GM18867 (cell line): ENCODE data around the gene CNIH1.
"Not testable (repeated sequence)": the region's sequence is repeated elsewhere in the genome, so short reads cannot be mapped to it uniquely, and the experiment has no call there.

Experiments
- ATAC-seq: cut with Tn5 transposase; IDR thresholded peaks from one replicate; pipeline ENCODE4 v1.9.1; 2021; ENCODE audit warnings: mild to moderate bottlenecking, moderate library complexity; ENCODE audit not compliant: unreplicated experiment

Gene CNIH1

GRCh38 chr14:54435500-54435981 lies 5.6 kb downstream of the CNIH1 start:
- ATAC-seq: peak; percentile 60

DNA sequence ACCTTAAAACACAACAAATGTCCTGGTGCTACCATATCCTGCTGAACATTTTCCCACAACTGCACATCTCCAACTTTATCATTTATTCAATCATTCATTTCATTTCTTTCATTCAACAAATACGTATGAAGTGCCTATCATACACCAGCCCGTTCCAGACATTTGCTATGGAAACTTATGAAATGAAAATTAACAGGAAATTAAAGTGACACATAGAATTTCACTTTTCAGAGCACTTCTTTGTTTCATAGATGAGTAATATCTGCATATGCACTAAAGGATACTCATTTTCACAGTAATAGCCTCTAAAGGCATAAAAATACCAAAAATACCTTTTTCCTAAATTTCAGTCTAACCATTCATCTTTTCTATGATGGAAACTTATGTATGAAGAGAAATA lies 12.6 kb downstream of the CNIH1 start:
- no peak for ATAC-seq

DNA sequence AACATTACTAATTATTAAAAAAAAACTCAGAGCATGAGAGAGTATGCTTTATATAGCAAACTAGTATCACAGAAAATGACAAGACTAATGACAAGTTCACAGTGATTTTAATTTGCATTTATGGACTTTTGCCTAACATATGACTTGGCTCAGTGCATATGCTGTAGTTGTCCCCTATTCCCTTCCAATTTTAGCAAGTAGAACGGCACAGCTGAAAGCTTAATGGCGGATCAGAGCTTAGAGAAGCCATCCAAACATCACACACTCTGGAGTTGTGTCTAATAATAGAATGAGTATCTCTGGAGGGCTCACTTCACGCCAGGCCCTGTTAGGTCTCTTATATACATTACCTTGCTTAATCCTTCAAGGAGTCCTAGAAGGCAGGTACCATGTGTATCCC lies 13.3 kb downstream of the CNIH1 start:
- no peak for ATAC-seq

DNA sequence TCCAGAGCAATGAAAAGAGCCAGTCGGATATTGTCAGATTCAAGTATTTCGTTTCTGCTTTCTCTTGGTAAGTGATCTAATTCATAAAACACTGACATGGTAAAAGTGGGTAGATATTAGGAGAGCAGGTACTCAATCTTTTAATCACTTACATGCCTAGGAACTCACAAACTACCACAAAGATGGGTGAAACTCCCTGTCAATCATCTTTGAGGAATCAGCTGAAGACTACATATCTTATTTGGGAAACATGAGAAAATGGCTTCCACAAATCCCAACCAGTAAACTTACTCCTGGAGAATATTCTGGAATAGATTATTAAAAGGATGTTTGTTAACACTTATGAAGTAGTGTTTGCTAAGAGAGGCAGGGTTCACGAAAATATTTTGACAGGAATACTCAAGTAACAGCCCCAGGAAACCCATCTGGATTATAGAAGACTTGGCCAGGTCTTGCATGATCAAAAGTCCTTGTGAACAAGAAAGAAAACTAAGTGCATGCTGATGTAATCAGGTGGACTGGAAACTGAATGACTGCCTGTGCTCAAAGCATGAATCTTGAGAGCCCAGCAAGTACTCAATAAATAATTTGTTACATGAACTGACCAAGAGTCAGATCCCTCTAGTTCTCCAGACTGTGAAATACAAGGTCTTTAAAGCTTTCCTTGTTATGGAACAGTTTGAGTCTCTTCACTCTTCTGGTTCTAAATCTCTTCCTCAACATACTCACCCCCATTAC lies 15.5 kb downstream of the CNIH1 start:
- no peak for ATAC-seq

DNA sequence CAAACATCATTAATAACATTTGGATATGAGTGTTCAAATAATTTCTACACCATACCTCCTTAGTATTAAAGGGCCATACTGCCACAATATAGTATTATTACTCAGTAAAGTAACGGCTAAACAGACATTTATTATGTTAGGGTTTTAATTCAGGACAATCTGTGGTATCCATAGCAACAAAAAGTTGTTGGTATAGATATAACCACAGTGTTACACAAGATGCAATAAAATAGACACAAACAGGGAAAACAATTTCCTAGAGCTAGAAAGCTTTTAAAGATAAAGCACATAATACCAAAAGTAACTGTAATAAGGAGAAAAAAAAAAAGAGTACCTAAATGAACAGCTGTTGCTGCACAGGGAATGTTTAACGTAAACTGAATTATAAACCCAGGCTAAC lies 16.1 kb downstream of the CNIH1 start:
- no peak for ATAC-seq

DNA sequence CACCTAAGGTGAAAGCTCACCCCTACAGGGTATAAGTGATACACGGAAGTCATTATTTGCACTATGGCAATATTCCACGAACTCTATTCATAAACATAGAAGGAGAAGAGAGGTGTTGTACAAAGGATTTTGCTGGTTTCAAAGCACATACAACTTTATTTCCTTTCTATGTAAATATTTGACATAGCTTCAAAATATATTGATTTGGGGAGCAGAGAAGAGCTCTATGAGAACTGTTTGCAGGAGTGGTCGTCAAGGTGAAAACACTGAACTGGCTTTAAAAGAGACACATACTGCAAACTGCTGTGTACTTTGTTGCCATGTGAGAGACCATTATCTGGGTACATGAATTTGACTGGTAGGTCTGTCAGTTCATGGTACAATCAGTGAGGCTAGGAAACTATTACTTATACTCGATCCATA lies 16.7 kb downstream of the CNIH1 start:
- ATAC-seq: no peak

DNA sequence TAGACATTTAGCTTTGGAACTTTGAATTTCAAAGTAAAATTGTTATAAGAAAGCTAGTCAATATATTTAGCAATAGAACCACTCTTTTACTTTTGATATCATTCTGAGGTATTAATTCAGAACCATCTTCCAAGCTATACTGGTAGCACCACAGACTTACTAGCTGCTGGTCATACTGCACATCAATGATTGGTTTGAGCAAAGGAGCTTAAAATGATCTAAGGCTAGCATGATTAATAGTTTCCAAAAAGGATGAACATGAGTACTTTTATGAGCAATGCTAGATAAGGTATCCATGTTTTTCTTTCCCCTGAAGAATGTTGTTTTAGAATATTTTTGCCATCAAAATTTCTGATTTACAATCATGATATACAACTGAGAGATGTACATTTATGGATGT lies 17.2 kb downstream of the CNIH1 start:
- no peak for ATAC-seq

DNA sequence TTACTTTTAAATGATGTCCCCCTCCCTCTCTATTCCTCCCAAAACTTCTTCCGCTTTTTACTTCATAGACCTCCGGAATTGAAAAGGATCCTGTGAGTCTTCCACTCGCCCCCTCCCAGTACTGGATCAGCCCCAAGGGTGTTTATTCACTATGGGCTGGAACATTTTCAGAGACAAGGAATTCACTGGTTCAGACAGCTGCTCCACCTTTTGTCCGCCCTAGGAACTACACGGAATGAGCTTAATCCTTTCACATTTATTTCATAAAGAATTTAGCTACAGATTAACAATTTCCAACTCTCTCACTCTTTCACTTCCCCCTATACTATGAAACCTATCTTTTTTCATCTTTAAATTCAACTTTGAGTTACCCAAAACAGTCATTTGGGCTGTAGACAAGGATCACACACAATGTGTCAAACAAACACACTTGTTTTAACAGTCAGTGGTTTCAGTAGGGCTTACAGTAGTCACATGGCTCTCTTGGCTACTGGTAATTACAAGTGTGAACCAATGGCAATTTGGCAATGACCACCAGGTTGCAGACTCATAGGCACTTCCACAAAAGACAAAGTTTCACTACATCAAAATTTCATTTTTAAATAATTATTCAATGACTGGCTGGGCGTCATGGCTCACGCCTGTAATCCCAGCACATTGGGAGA lies 20.6 kb downstream of the CNIH1 start:
- no peak for ATAC-seq

- no peak for ATAC-seq
Measured at GRCh38 chr14:54411371-54411770, 29.8 kb downstream of the CNIH1 start.

- ATAC-seq: no peak
Measured at GRCh38 chr14:54410215-54410614, 31.0 kb downstream of the CNIH1 start.

DNA sequence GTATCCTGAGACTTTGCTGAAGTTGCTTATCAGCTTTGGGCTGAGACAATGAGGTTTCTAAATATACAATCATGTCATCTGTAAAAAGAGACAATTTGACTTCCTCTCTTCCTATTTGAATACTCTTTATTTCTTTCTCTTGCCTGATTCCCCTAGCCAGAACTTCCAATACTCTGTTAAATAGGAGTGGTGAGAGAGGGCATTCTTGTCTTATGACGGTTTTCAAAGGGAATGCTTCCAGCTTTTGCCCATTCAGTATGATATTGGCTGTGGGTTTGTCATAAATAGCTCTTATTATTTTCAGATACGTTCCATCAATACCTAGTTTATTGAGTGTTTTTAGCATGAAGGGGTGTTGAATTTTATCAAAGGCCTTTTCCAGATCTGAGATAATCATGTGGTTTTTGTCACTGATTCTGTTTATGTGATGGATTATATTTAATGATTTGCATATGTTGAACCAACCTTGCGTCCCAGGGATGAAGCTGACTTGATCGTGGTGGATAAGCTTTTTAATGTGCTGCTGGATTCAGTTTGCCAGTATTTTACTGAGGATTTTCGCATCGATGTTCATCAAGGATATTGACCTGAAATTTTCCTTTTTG lies 37.7 kb downstream of the CNIH1 start:
- not testable (repeated sequence) for ATAC-seq

DNA sequence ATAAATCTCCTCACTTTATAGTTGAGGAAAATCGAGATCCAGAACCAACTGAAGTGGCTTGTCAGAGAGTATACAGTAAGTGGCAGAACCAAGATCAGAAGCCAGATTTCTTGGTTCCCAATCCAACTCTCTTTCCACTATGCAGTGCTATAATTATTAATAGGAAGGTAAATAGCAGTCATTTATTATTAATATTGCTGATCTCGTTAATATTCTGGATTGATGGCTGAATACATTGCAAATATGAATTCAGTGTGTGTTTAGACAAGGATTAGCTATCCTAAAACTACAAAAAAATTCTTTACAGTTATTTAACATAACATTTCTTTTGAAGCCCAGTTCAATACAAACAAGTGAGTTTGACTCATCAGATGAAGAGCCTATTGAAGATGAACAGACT lies 41.6 kb downstream of the CNIH1 start:
- no peak for ATAC-seq

DNA sequence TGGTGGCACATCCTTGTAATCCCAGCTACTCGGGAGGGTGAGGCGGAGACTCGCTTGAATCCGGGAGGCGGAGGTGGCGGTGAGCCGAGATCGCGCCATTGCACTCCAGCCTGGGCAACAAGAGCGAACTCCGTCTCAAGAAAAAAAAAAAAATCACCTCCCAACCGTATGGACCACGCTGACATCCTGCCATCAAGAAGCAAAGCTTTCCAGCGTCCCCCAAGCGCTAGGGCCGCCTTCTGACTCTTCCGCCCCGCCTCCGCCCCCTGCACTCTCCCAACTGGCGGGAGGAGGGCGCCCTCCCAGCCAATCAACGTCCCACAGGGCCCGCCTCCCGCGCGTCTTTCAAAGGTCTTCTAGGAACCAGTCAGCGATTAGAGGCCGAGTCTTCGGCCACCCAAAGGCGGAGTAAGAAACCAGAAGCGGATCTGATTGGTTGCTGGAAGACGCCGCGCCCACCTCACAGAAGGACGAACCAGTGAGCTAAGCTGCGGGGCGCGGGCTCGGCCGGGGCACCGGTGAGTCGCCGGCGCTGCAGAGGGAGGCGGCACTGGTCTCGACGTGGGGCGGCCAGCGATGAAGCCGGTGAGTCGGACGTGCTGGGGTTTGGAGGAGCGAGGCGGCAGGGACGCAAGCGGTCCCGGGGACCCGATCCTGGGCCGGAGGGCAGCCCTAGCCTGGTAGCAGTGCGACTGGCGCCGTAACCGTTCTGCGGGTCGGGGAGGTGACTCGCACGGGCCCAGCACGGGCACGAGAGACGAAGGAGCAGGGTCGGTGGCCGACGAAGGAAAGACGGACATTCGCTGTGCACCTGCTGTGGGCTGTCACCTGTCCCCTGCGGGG lies 44.5 kb downstream of the CNIH1 start, which contains the start of gene CDKN3:
TSS of gene CDKN3 (plus strand) at position 515 of the 843 bp plus-strand sequence. CDS start at position 577, 62 bp downstream.
- peak; percentile 96 for ATAC-seq

- ATAC-seq: no peak
Measured at GRCh38 chr14:54396183-54396492, 45.0 kb downstream of the CNIH1 start.

DNA sequence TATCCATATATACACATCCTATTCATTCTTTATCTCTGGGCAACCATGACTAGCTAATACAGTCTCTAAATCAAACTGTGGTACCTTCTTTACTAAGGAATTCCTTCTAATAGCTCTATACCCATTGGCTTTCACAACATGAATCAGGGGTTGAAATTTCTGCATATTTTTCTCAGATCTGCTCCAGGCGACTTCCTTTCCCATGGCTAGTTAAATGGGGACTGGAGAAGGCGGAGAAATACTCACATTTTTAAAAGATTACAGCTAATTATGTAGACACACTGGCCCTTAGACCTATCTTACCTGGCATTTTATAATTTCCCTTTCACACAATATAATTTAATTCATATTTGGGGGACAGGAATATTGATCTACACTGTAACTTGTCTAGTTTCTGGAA lies 45.5 kb downstream of the CNIH1 start:
- no peak for ATAC-seq

DNA sequence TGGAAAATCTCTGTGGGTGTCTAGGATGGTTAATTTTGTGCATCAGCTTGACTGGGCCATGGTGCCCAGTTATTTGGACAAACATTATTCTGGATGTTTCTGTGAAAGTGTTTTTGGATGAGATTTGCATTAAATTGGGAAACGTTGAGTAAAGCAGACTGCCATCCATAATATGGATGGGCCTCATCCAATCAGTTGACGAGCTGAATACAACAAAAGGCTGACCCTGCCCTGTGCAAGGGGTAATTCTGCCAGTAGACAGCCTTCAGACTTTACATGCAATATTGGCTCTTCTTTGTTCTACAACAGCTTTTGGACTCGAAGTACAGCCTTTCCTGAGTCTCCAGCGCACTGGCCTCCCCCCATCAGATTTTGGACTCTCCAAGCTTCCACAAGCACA lies 45.9 kb downstream of the CNIH1 start:
- no peak for ATAC-seq

GRCh38 chr14:54394596-54394995 lies 46.6 kb downstream of the CNIH1 start:
- no peak for ATAC-seq

DNA sequence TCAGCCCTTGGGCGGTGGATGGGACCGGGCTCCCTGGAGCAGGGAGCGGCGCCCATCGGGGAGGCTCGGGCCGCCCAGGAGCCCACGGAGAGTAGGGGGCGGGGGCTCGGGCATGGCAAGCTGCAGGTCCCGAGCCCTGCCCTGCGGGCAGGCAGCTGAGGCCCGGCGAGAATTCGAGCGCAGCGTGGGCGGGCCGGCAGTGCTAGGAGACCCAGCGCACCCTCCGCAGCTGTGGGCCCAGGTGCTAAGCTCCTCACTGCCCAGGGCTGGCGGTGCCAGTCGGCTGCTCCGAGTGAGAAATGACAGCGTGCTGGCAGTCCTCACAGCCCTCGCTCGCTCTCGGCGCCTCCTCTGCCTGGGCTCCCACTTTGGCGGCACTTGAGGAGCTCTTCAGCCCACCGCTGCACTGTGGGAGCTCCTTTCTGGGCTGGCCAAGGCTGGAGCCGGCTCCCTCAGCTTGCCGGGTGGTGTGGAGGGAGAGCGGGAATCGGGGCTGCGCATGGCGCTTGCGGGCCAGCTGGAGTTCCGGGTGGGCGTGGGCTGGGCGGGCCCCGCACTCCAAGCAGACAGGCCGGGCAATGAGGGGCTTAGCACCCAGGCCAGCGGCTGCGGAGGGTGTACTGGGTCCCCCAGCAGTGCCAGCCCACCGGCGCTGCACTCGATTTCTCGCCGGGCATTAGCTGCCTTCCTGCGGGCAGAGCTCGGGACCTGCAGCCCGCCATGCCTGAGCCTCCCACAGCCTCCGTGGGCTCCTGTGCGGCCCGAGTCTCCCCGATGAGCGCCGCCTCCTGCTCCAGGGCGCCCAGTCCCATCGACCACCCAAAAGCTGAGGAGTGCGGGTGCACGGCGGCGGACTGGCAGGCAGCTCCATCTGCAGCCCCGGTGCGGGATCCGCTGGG lies 47.9 kb downstream of the CNIH1 start:
- not testable (repeated sequence) for ATAC-seq

GRCh38 chr14:54392131-54392859 lies 48.9 kb downstream of the CNIH1 start:
- no peak for ATAC-seq
